BLaER1 treated with 17β-estradiol and CSF1 and Interleukin-3, amounts not matched to agents 10 nM and 100 nM (cell line): ENCODE results near the gene CYFIP1.
A peak's percentile ranks its signal among the peaks of the same experiment; 100 is the strongest.
"Not testable (repeated sequence)": the region's sequence is repeated elsewhere in the genome, so short reads cannot be mapped to it uniquely, and the experiment has no call there.

Source experiments
- H3K27ac ChIP-seq, 11 experiments: shearing (Covaris generic); formaldehyde crosslinking; 2 replicates each; pipeline ENCODE4 v1.8.1; 2022
- H3K27me3 ChIP-seq, 11 experiments: shearing (Covaris generic); formaldehyde crosslinking; 2 replicates each; pipeline ENCODE4 v1.8.1; 2022
- H3K36me3 ChIP-seq, 11 experiments: shearing (Covaris generic); formaldehyde crosslinking; 2 replicates each; pipeline ENCODE4 v1.8.1; 2022
- H3K4me1 ChIP-seq, 10 experiments: shearing (Covaris generic); formaldehyde crosslinking; 2 replicates each; pipeline ENCODE4 v1.8.1; 2022
- H3K4me2 ChIP-seq, 11 experiments: shearing (Covaris generic); formaldehyde crosslinking; 2 replicates each; pipeline ENCODE4 v1.8.1; 2022
- H3K4me3 ChIP-seq, 10 experiments: shearing (Covaris generic); formaldehyde crosslinking; 2 replicates each; pipeline ENCODE4 v1.8.1; 2022
- H3K9ac ChIP-seq, 11 experiments: shearing (Covaris generic); formaldehyde crosslinking; 2 replicates each; pipeline ENCODE4 v1.8.1; 2022
- H3K9me3 ChIP-seq, 11 experiments: shearing (Covaris generic); formaldehyde crosslinking; replicated peaks in 1 of 11; 2 replicates each; pipeline ENCODE4 v1.8.1; 2022
- H4K20me1 ChIP-seq, 11 experiments: shearing (Covaris generic); formaldehyde crosslinking; 2 replicates each; pipeline ENCODE4 v1.8.1; 2022
- Cebpa-rat ChIP-seq, 11 experiments: shearing (Covaris generic); IDR thresholded peaks; 2 replicates each; pipeline ENCODE4 v1.8.1; 2022

Gene CYFIP1

GRCh38 chr15:22992024-22992326, 11.8 kb upstream of the CYFIP1 start:
- no peaks in the 10 kb centered on the region for H3K27me3 ChIP-seq
- no peak overlapping the region for H3K9ac ChIP-seq
- H3K4me2 ChIP-seq, result peak overlapping the region in 2 of 11 experiments; percentile 38 to 48; a peak in 2 of 22 replicates
- peaks cover 14 to 41% (median 29%) of the 10 kb centered on the region in 11 experiments for H3K36me3 ChIP-seq
- no peaks in the 10 kb centered on the region for H3K9me3 ChIP-seq
- no peak for TF ChIP-seq Cebpa-rat (IDR thresholded peaks at IDR 0.05)
- H4K20me1 ChIP-seq, result no peaks in the 10 kb centered on the region
- H3K27ac ChIP-seq, result no peak overlapping the region
- peaks cover 0 to 14% (median 0%) of the 10 kb centered on the region in 10 experiments; a peak in 4 of 20 replicates for H3K4me1 ChIP-seq
- no peak overlapping the region for H3K4me3 ChIP-seq

- no peak overlapping the region for H3K4me3 ChIP-seq
- H3K9ac ChIP-seq, result no peak overlapping the region
- H3K27me3 ChIP-seq, result no peaks in the 10 kb centered on the region
- H3K9me3 ChIP-seq, result no peaks in the 10 kb centered on the region
- H4K20me1 ChIP-seq, result no peaks in the 10 kb centered on the region
- peaks cover 0 to 14% (median 0%) of the 10 kb centered on the region in 10 experiments; a peak in 4 of 20 replicates for H3K4me1 ChIP-seq
- H3K4me2 ChIP-seq, result no peak overlapping the region
- H3K27ac ChIP-seq, result no peak overlapping the region
- H3K36me3 ChIP-seq, result peaks cover 10 to 19% (median 12%) of the 10 kb centered on the region in 11 experiments
- TF ChIP-seq Cebpa-rat (IDR thresholded peaks at IDR 0.05), result no peak
These were observed 9.7 kb upstream of the CYFIP1 start for GRCh38 chr15:22989576-22990477.

- H3K4me2 ChIP-seq, result no peak overlapping the region
- H3K36me3 ChIP-seq, result peaks cover 2 to 9% (median 2%) of the 10 kb centered on the region in 11 experiments; a peak in 20 of 22 replicates
- H3K27ac ChIP-seq, result no peak overlapping the region
- H3K9ac ChIP-seq, result no peak overlapping the region
- no peaks in the 10 kb centered on the region for H3K9me3 ChIP-seq
- H3K27me3 ChIP-seq, result no peaks in the 10 kb centered on the region
- H3K4me3 ChIP-seq, result no peak overlapping the region
- H3K4me1 ChIP-seq, result peaks cover 0 to 14% (median 0%) of the 10 kb centered on the region in 10 experiments; a peak in 4 of 20 replicates
- H4K20me1 ChIP-seq, result no peaks in the 10 kb centered on the region
- TF ChIP-seq Cebpa-rat (IDR thresholded peaks at IDR 0.05), result no peak
These were observed 8.6 kb upstream of the CYFIP1 start for GRCh38 chr15:22988811-22989210.

- H3K27me3 ChIP-seq, result peaks cover 0 to 24% (median 13%) of the 10 kb centered on the region in 11 experiments; a peak in 17 of 22 replicates
- peaks cover 24 to 29% (median 27%) of the 10 kb centered on the region in 11 experiments for H4K20me1 ChIP-seq
- H3K9ac ChIP-seq, H3K36me3 ChIP-seq, H3K4me3 ChIP-seq, H3K9me3 ChIP-seq, H3K27ac ChIP-seq: not testable (repeated sequence)
- H3K4me2 ChIP-seq, result 0 out of 22 replicates have a peak overlapping the region, but pooled peaks of 1 of the 11 experiments have one; percentile 99
- H3K4me1 ChIP-seq, result peaks cover 9 to 28% (median 21%) of the 10 kb centered on the region in 10 experiments
These were observed 1.8 kb upstream of the CYFIP1 start for GRCh38 chr15:22981931-22982330.

- Histone ChIP-seq H3K27me3 (peaks cover 0 to 24% (median 13%) of the 10 kb centered on the region in 11 experiments; a peak in 17 of 22 replicates), H3K9me3 (no peaks in the 10 kb centered on the region), H3K27ac (peak overlapping the region in 2 of 11 experiments; percentile 71 to 78; a peak in 4 of 22 replicates), H3K9ac (peak overlapping the region in 10 of 11 experiments; percentile 77 to 84 (median 80); a peak in 18 of 22 replicates), H4K20me1 (peaks cover 27 to 36% (median 34%) of the 10 kb centered on the region in 11 experiments), H3K4me3 (peak overlapping the region; percentile 80 to 97 (median 88)), H3K4me2 (peak overlapping the region; percentile 90 to 100 (median 98)), H3K4me1 (peaks cover 9 to 35% (median 20%) of the 10 kb centered on the region in 10 experiments), H3K36me3 (no peaks in the 10 kb centered on the region)
- TF ChIP-seq Cebpa-rat (IDR thresholded peaks at IDR 0.05), result no peak
These were observed 1.1 kb upstream of the CYFIP1 start for GRCh38 chr15:22981051-22981840.

- peaks cover 0 to 24% (median 13%) of the 10 kb centered on the region in 11 experiments; a peak in 17 of 22 replicates for H3K27me3 ChIP-seq
- H3K36me3 ChIP-seq, result no peaks in the 10 kb centered on the region
- H4K20me1 ChIP-seq, result peaks cover 29 to 52% (median 40%) of the 10 kb centered on the region in 11 experiments
- H3K4me1 ChIP-seq, result peaks cover 21 to 52% (median 32%) of the 10 kb centered on the region in 10 experiments
- H3K27ac ChIP-seq, result peak overlapping the region; percentile 46 to 78 (median 64); a peak in 20 of 22 replicates
- no peak for TF ChIP-seq Cebpa-rat (IDR thresholded peaks at IDR 0.05)
- no peaks in the 10 kb centered on the region for H3K9me3 ChIP-seq
- H3K4me2 ChIP-seq, result peak overlapping the region; percentile 92 to 100 (median 99)
- H3K4me3 ChIP-seq, result peak overlapping the region; percentile 80 to 97 (median 88)
- peak overlapping the region; percentile 71 to 84 (median 79) for H3K9ac ChIP-seq
These were observed 655 bp downstream of the CYFIP1 start for GRCh38 chr15:22979238-22980188.

GRCh38 chr15:22978691-22979237, 1.4 kb downstream of the CYFIP1 start:
- Histone ChIP-seq H3K27ac (peak overlapping the region in 5 of 11 experiments; percentile 64 to 78 (median 71); a peak in 7 of 22 replicates), H3K27me3 (peaks cover 0 to 24% (median 13%) of the 10 kb centered on the region in 11 experiments; a peak in 17 of 22 replicates), H3K9me3 (no peaks in the 10 kb centered on the region), H3K9ac (peak overlapping the region; percentile 71 to 84 (median 79)), H3K4me3 (peak overlapping the region; percentile 80 to 97 (median 88)), H3K4me1 (peaks cover 28 to 60% (median 39%) of the 10 kb centered on the region in 10 experiments), H3K4me2 (peak overlapping the region; percentile 92 to 100 (median 99)), H3K36me3 (no peaks in the 10 kb centered on the region), H4K20me1 (peaks cover 36 to 59% (median 47%) of the 10 kb centered on the region in 11 experiments)
- TF ChIP-seq Cebpa-rat (IDR thresholded peaks at IDR 0.05), result no peak
